Naive thymus-derived CD4-positive, alpha-beta T cell (primary cell): ENCODE measurements around the gene FBXO17. TPM values are rescaled to one million over a fixed set of nuclear protein-coding genes. Genes with fewer than 3 reads are reported as not detected.

Experiments used
- ATAC-seq: fragments of 150-1000 bp; cut with Tn5 transposase; 2 replicates; pipeline ENCODE4 v1.10.0; 2021; ENCODE audit warnings: mild to moderate bottlenecking, moderate library complexity
- CTCF ChIA-PET: fragments of 350-600 bp; sonication (Branson Sonifier 250); formaldehyde crosslinking; loops from one replicate; lab custom pipeline; 2021; ENCODE audit warnings: antibody characterized with exemption; lab: Charles Lee
- POLR2A ChIA-PET: fragments of 350-600 bp; sonication (Branson Sonifier 250); formaldehyde crosslinking; loops from one replicate; lab custom pipeline; 2021; ENCODE audit warnings: antibody characterized with exemption, inconsistent platforms; lab: Charles Lee
- DNase-seq, 9 donors: peaks; one replicate each; pipeline versions ENCODE4 v3.0.0 to v3.0.0-alpha.2; 2020 to 2022; ENCODE audit warnings: mixed read lengths in 1 of 9
- H3K27ac ChIP-seq: one replicate; pipeline ENCODE4 v1.7.0; 2013; ENCODE audit warnings: mild to moderate bottlenecking, low read depth, low read length, moderate library complexity
- H3K27me3 ChIP-seq, 2 donors: one replicate each; pipeline ENCODE4 v1.7.0; 2013; ENCODE audit warnings: low read length in 2 of 2, mild to moderate bottlenecking in 2 of 2, moderate library complexity in 2 of 2; ENCODE audit not compliant: control insufficient read depth in 2 of 2, insufficient read depth in 2 of 2
- H3K36me3 ChIP-seq, 3 experiments: 1 replicate in 2 of 3; 2 replicates in 1 of 3; pipeline ENCODE4 v1.7.0; 2013; ENCODE audit warnings: low read length in 3 of 3, mild to moderate bottlenecking in 3 of 3, moderate library complexity in 1 of 3; ENCODE audit not compliant: insufficient read depth in 3 of 3, control insufficient read depth in 2 of 3
- H3K4me1 ChIP-seq, 2 donors: one replicate each; pipeline ENCODE4 v1.7.0; 2013; ENCODE audit warnings: low read length in 2 of 2, mild to moderate bottlenecking in 2 of 2, moderate library complexity in 1 of 2; ENCODE audit not compliant: control insufficient read depth in 2 of 2, insufficient read depth in 2 of 2
- H3K4me3 ChIP-seq: 2 replicates; pipeline ENCODE4 v1.7.0; 2013; ENCODE audit warnings: mild to moderate bottlenecking, low read length
- H3K9me3 ChIP-seq, 3 experiments: 1 replicate in 2 of 3; 2 replicates in 1 of 3; pipeline ENCODE4 v1.7.0; 2013; ENCODE audit warnings: low read length in 3 of 3; ENCODE audit not compliant: control insufficient read depth in 2 of 3
- H3K27ac Mint-ChIP-seq, 9 donors: one replicate each; pipeline ENCODE4 v1.8.0; 2020 to 2022; ENCODE audit warnings: mixed read lengths in 9 of 9, mild to moderate bottlenecking in 8 of 9, moderate library complexity in 5 of 9, inconsistent platforms in 2 of 9
- H3K27me3 Mint-ChIP-seq, 5 donors: one replicate each; pipeline ENCODE4 v1.8.0; 2021 to 2022; ENCODE audit warnings: mixed read lengths in 5 of 5, mild to moderate bottlenecking in 1 of 5
- H3K36me3 Mint-ChIP-seq, 5 donors: one replicate each; pipeline ENCODE4 v1.8.0; 2020 to 2022; ENCODE audit warnings: mixed read lengths in 5 of 5, mild to moderate bottlenecking in 3 of 5, inconsistent platforms in 1 of 5
- H3K4me1 Mint-ChIP-seq, 7 donors: one replicate each; pipeline ENCODE4 v1.8.0; 2020 to 2022; ENCODE audit warnings: mixed read lengths in 7 of 7, mild to moderate bottlenecking in 3 of 7, inconsistent platforms in 1 of 7
- H3K4me3 Mint-ChIP-seq, 10 donors: one replicate each; pipeline ENCODE4 v1.8.0; 2020 to 2022; ENCODE audit warnings: mild to moderate bottlenecking in 10 of 10, mixed read lengths in 10 of 10, moderate library complexity in 6 of 10, inconsistent platforms in 2 of 10
- H3K9me3 Mint-ChIP-seq, 11 donors: one replicate each; pipeline ENCODE4 v1.8.0; 2020 to 2022; ENCODE audit warnings: mixed read lengths in 11 of 11, mild to moderate bottlenecking in 4 of 11, inconsistent platforms in 1 of 11, moderate library complexity in 1 of 11
- intact Hi-C, 2 donors: fragments of 100-400 bp; cut with micrococcal nuclease; formaldehyde crosslinking; loops; one replicate each; pipeline ENCODE4 v1.15.1; 2023
- polyA plus RNA-seq, 2 donors: library from polyadenylated mRNA; unstranded; fragments of 300-500 nt; fragmentation: Illumina TruSeq; gene quantifications; one replicate each; pipeline ENCODE4 v1.2.3, GENCODE V29; 2021
- total RNA-seq, 6 experiments: library from RNA in 5 of 6; stranded (reverse) in 5 of 6; gene quantifications; 1 replicate in 5 of 6; 2 replicates in 1 of 6; pipeline ENCODE4 v1.2.3 and lab custom pipeline; 2021 to 2026

FBXO17 gene
- total and polyA plus RNA-seq, 7 experiments from 2014 or later = not detected

GRCh38 chr19:38939957-38940356 is 35.6 kb downstream of the FBXO17 start:
- Histone ChIP-seq H3K4me3 (no peak overlapping the region), H3K36me3 (peaks cover 0 to under 1% (median 0%) of the 10 kb centered on the region in 3 experiments), H3K27me3 (no peaks in the 10 kb centered on the region), H3K27ac (no peak overlapping the region), H3K4me1 (no peaks in the 10 kb centered on the region), H3K9me3 (no peaks in the 10 kb centered on the region)
- Mint-ChIP-seq H3K36me3 (peaks cover 0 to 12% (median 9%) of the 10 kb centered on the region in 5 donors), H3K4me3 (no peak overlapping the region), H3K27ac (peak overlapping the region in 1 of 9 donors; percentile 16), H3K9me3 (peaks cover 0 to 11% (median 3%) of the 10 kb centered on the region in 11 donors), H3K4me1 (peaks cover 0 to 21% (median 6%) of the 10 kb centered on the region in 7 donors), H3K27me3 (peaks cover 4 to 25% (median 5%) of the 10 kb centered on the region in 5 donors)
- DNase-seq (no peak), ATAC-seq (no peak)
- intact Hi-C loops = loop anchor here in 1 of 2 donors (10.0 kb wide), 2 partner anchors 425 to 895 kb away; partner anchors contain the start of gene DYRK1B
- POLR2A ChIA-PET = no interaction called here
- CTCF ChIA-PET = interaction anchor here (1.7 kb wide), 1 partner anchor 8 kb away, joined by 4 read pairs; no protein-coding TSS in a partner anchor

GRCh38 chr19:38933544-38933943 is 42.0 kb downstream of the FBXO17 start:
- Histone ChIP-seq H3K36me3 (peaks cover 0 to 23% (median 0%) of the 10 kb centered on the region in 3 experiments), H3K4me1 (peaks cover 21 to 27% of the 10 kb centered on the region in 2 donors), H3K27me3 (no peaks in the 10 kb centered on the region), H3K9me3 (no peaks in the 10 kb centered on the region), H3K4me3 (no peak overlapping the region), H3K27ac (no peak overlapping the region)
- Mint-ChIP-seq H3K4me1 (peaks cover 22 to 39% (median 33%) of the 10 kb centered on the region in 7 donors), H3K27me3 (peaks cover 0 to 5% (median 0%) of the 10 kb centered on the region in 5 donors), H3K9me3 (peaks cover 0 to 16% (median 4%) of the 10 kb centered on the region in 11 donors), H3K4me3 (peak overlapping the region in 4 of 10 donors; percentile 17 to 64 (median 48)), H3K36me3 (peaks cover 0 to 32% (median 17%) of the 10 kb centered on the region in 5 donors), H3K27ac (no peak overlapping the region)
- ATAC-seq (no peak), DNase-seq (no peak)
- CTCF ChIA-PET = interaction anchor here (1.1 kb wide), 1 partner anchor 531 kb away, joined by 4 read pairs; the partner anchor contains the start of gene FAM98C
- POLR2A ChIA-PET = interaction anchor here (0.6 to 4.3 kb wide), 3 partner anchors 199 to 1348 kb away, joined by 3 to 17 read pairs (median 4); partner anchors contain the start of gene FAM98C
- intact Hi-C loops = loop anchor here (5.0 to 10.0 kb wide), 3 partner anchors 419 to 1009 kb away; partner anchors contain the start of gene DYRK1B (in 1 of the 2)

GRCh38 chr19:38932425-38933179 is 42.9 kb downstream of the FBXO17 start:
- Histone ChIP-seq H3K4me3 (no peak overlapping the region), H3K27me3 (no peaks in the 10 kb centered on the region), H3K4me1 (peaks cover 21 to 34% of the 10 kb centered on the region in 2 donors), H3K36me3 (peaks cover 0 to 23% (median 0%) of the 10 kb centered on the region in 3 experiments), H3K27ac (no peak overlapping the region), H3K9me3 (no peaks in the 10 kb centered on the region)
- ChIA-PET POLR2A (interaction anchor here (0.6 to 4.3 kb wide), 3 partner anchors 24 to 1349 kb away, joined by 3 to 17 read pairs (median 4); no protein-coding TSS in a partner anchor), CTCF (interaction anchor here (0.6 to 2.5 kb wide), 5 partner anchors 8 to 530 kb away, joined by 3 to 15 read pairs (median 4); partner anchors contain the start of genes FAM98C and RINL)
- H3K27me3 Mint-ChIP-seq = peaks cover 0 to 2% (median 0%) of the 10 kb centered on the region in 5 donors
- H3K9me3 Mint-ChIP-seq = peaks cover 0 to 16% (median 4%) of the 10 kb centered on the region in 11 donors
- peak overlapping the region in 3 of 9 donors; percentile 48 to 100 (median 61) for H3K27ac Mint-ChIP-seq
- DNase-seq (peak in 6 of 9 donors; percentile 18 to 43 (median 28)), ATAC-seq (no peak)
- H3K4me3 Mint-ChIP-seq = peak overlapping the region; percentile 23 to 100 (median 64)
- H3K4me1 Mint-ChIP-seq = peaks cover 22 to 47% (median 38%) of the 10 kb centered on the region in 7 donors
- intact Hi-C loops = loop anchor here (5.0 to 10.0 kb wide), 3 partner anchors 418 to 1010 kb away; partner anchors contain the start of gene DYRK1B (in 1 of the 2)
- H3K36me3 Mint-ChIP-seq = peaks cover 0 to 33% (median 19%) of the 10 kb centered on the region in 5 donors

- H3K27ac Mint-ChIP-seq = peak overlapping the region; percentile 60 to 100 (median 98)
- peaks cover 21 to 43% of the 10 kb centered on the region in 2 donors for H3K4me1 ChIP-seq
- peaks cover 0 to 33% (median 19%) of the 10 kb centered on the region in 5 donors for H3K36me3 Mint-ChIP-seq
- H3K4me3 ChIP-seq = peak overlapping the region; percentile 94
- ChIA-PET CTCF (interaction anchor here (0.6 to 2.9 kb wide), 6 partner anchors 9 to 614 kb away, joined by 3 to 21 read pairs (median 6); partner anchors contain the start of genes FAM98C, NFKBIB, RINL and SIRT2), POLR2A (interaction anchor here (0.6 to 4.3 kb wide), 8 partner anchors 53 to 688 kb away, joined by 3 to 21 read pairs (median 4); partner anchors contain the start of genes ACTN4, FAM98C, PSMD8 and RINL)
- no peak for ATAC-seq
- peaks cover 0 to 16% (median 4%) of the 10 kb centered on the region in 11 donors for H3K9me3 Mint-ChIP-seq
- H3K9me3 ChIP-seq = no peaks in the 10 kb centered on the region
- H3K36me3 ChIP-seq = peaks cover 0 to 23% (median 0%) of the 10 kb centered on the region in 3 experiments
- DNase-seq = no peak
- intact Hi-C loops = loop anchor here (2.0 to 10.0 kb wide), 6 partner anchors 53 to 1011 kb away; partner anchors contain the start of genes DYRK1B (in 1 of the 2) and RINL (in 1 of the 2)
- peaks cover 0 to 2% (median 0%) of the 10 kb centered on the region in 5 donors for H3K27me3 Mint-ChIP-seq
- H3K27ac ChIP-seq = peak overlapping the region; percentile 91
- H3K4me1 Mint-ChIP-seq = peaks cover 22 to 47% (median 39%) of the 10 kb centered on the region in 7 donors
- peak overlapping the region; percentile 94 to 100 (median 98) for H3K4me3 Mint-ChIP-seq
- no peaks in the 10 kb centered on the region for H3K27me3 ChIP-seq
Observed at GRCh38 chr19:38931521-38931793, 44.1 kb downstream of the FBXO17 start.

GRCh38 chr19:38930776-38931520 is 44.6 kb downstream of the FBXO17 start, which contains the start of gene MRPS12:
TSS of gene MRPS12 (plus strand) at chr19:38930944. CDS start at chr19:38931295, 351 bp downstream.
- Mint-ChIP-seq H3K27ac (peak within 1 kb of the TSS; percentile 94 to 100 (median 99)), H3K27me3 (peaks cover 0 to 2% (median 0%) of the 10 kb centered on the region in 5 donors)

More at GRCh38 chr19:38930776-38931520, 44.6 kb downstream of the FBXO17 start, which contains the start of gene MRPS12:
- ATAC-seq (peak; percentile 96), DNase-seq (peak in 8 of 9 donors; percentile 90 to 99 (median 98))
- peaks cover 0 to 30% (median 15%) of the 10 kb centered on the region in 5 donors for H3K36me3 Mint-ChIP-seq
- ChIA-PET POLR2A (interaction anchor here (0.6 to 4.3 kb wide), 18 partner anchors 28 to 1024 kb away, joined by 3 to 21 read pairs (median 4); partner anchors contain the start of genes ACTN4, ECH1, EIF3K and FAM98C), CTCF (interaction anchor here (0.6 to 2.9 kb wide), 17 partner anchors 10 to 613 kb away, joined by 3 to 21 read pairs (median 5); partner anchors contain the start of genes EIF3K, FAM98C, NFKBIB and SIRT2)
- no peaks in the 10 kb centered on the region for H3K27me3 ChIP-seq
- peaks cover 0 to 14% (median 3%) of the 10 kb centered on the region in 11 donors for H3K9me3 Mint-ChIP-seq
- peak within 1 kb of the TSS; percentile 94 for H3K4me3 ChIP-seq
- intact Hi-C loops = loop anchor here (1.0 to 10.0 kb wide), 21 partner anchors 21 to 1024 kb away; partner anchors contain the start of genes ACTN4 (in 2 of the 2), ECH1 (in 2 of the 2), EIF3K (in 2 of the 2) and FAM98C (in 2 of the 2)
- peaks cover 22 to 47% (median 39%) of the 10 kb centered on the region in 7 donors for H3K4me1 Mint-ChIP-seq
- peaks cover 21 to 47% of the 10 kb centered on the region in 2 donors for H3K4me1 ChIP-seq
- peak within 1 kb of the TSS; percentile 94 to 100 (median 98) for H3K4me3 Mint-ChIP-seq
- H3K27ac ChIP-seq = peak within 1 kb of the TSS; percentile 91
- no peaks in the 10 kb centered on the region for H3K9me3 ChIP-seq
- peaks cover 0 to 23% (median 0%) of the 10 kb centered on the region in 3 experiments for H3K36me3 ChIP-seq
